Spleen (tissue), 7 donors: ENCODE measurements around the gene MEG3.

Source experiments
- POLR2A ChIP-seq, 3 donors: fragments of 450-650 bp; IDR thresholded peaks; one replicate each; pipeline ENCODE4 v1.5.1; 2017; ENCODE audit warnings: antibody characterized with exemption in 3 of 3, mild to moderate bottlenecking in 1 of 3
- POLR2AphosphoS5 ChIP-seq, 3 donors: sonication (generic); formaldehyde crosslinking; IDR thresholded peaks; one replicate each; pipeline ENCODE4 v1.5.1; 2017; ENCODE audit warnings: antibody characterized with exemption in 3 of 3
- TF ChIP-seq, protein P1 (sequence below), 11 experiments: fragments of 200-600 bp in 7 of 11; fragments of 450-650 bp in 4 of 11; sonication (generic) in 4 of 11; IDR thresholded peaks in 8 of 11; conservative IDR thresholded peaks in 3 of 11; 1 replicate in 7 of 11; 2 replicates in 4 of 11; pipeline versions ENCODE4 v1.4.0 to v1.8.0; 2016 to 2021; ENCODE audit warnings: antibody characterized with exemption in 11 of 11, inconsistent platforms in 4 of 11, mild to moderate bottlenecking in 1 of 11
- donor health status: DM: no; HTN: no; CAD: no; lungs with moderate emphysema.
- donor health status: DM: no; HTN: no; CAD: no.
- donor health status: DM: no; HTN: no; CAD: no.

DNA sequence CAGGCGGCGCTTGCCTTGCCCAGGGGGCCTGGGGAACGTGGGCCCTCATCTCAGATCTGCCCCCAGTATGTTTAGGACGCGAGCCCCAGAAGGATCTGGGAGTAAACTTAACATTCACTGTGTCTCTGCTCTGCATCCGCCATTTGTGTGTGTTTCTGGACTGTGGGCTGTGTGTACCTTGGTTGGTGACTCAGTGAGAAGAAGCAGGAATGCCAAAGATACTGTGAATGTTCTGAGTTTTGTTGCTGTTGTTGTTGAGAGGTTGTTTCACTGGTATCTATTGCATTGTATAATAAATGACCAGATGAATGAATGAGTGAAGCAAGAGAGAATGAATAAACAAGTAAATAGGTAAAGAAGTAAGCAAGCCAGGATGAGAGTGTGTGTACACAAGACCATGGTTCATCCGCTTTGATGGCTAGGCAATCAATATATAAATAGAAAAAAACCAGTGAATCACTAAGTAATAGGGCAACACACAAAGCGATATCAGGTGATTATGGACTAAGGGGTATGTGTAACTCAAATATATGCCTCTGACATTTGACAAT lies 20.5 kb downstream of the MEG3 start:
- TF ChIP-seq, protein P1, sequence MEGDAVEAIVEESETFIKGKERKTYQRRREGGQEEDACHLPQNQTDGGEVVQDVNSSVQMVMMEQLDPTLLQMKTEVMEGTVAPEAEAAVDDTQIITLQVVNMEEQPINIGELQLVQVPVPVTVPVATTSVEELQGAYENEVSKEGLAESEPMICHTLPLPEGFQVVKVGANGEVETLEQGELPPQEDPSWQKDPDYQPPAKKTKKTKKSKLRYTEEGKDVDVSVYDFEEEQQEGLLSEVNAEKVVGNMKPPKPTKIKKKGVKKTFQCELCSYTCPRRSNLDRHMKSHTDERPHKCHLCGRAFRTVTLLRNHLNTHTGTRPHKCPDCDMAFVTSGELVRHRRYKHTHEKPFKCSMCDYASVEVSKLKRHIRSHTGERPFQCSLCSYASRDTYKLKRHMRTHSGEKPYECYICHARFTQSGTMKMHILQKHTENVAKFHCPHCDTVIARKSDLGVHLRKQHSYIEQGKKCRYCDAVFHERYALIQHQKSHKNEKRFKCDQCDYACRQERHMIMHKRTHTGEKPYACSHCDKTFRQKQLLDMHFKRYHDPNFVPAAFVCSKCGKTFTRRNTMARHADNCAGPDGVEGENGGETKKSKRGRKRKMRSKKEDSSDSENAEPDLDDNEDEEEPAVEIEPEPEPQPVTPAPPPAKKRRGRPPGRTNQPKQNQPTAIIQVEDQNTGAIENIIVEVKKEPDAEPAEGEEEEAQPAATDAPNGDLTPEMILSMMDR (IDR thresholded peaks at IDR 0.05 in 8 of 11, conservative IDR thresholded peaks at IDR 0.05 in 3 of 11): no peak
- no peak for TF ChIP-seq POLR2A (IDR thresholded peaks at IDR 0.05)
- no peak for TF ChIP-seq POLR2AphosphoS5 (IDR thresholded peaks at IDR 0.05)
